Ovary (tissue), 3 donors: ENCODE results near the gene SNX25.

Experiments used
- CTCF ChIP-seq, 3 donors: fragments of 450-650 bp in 2 of 3; fragments of 200-600 bp in 1 of 3; IDR thresholded peaks; one replicate each; pipeline versions ENCODE4 v1.5.1 to v1.8.0; 2016 to 2022; ENCODE audit warnings: antibody characterized with exemption in 3 of 3, mild to moderate bottlenecking in 1 of 3
- EP300 ChIP-seq: sonication (generic); formaldehyde crosslinking; IDR thresholded peaks from one replicate; pipeline ENCODE4 v1.6.1; 2017; ENCODE audit warnings: antibody characterized with exemption
- POLR2A ChIP-seq: fragments of 450-650 bp; IDR thresholded peaks from one replicate; pipeline ENCODE4 v1.6.1; 2017; ENCODE audit warnings: antibody characterized with exemption, mild to moderate bottlenecking, moderate library complexity
- donor health status: DM: no; HTN: no; CAD: no.

GRCh38 chr4:185363251-185363650, 153.9 kb downstream of the SNX25 start:
- TF ChIP-seq CTCF (IDR thresholded peaks at IDR 0.05) (no peak), POLR2A (no peak), EP300 (no peak)
